Measurements from ENCODE around the gene CHN1. TPM values are rescaled to one million over a fixed set of nuclear protein-coding genes. Genes with fewer than 3 reads are reported as not detected.

CHN1 gene
- total RNA-seq, 1 donor from 2014 or later: 45.0 TPM

DNA sequence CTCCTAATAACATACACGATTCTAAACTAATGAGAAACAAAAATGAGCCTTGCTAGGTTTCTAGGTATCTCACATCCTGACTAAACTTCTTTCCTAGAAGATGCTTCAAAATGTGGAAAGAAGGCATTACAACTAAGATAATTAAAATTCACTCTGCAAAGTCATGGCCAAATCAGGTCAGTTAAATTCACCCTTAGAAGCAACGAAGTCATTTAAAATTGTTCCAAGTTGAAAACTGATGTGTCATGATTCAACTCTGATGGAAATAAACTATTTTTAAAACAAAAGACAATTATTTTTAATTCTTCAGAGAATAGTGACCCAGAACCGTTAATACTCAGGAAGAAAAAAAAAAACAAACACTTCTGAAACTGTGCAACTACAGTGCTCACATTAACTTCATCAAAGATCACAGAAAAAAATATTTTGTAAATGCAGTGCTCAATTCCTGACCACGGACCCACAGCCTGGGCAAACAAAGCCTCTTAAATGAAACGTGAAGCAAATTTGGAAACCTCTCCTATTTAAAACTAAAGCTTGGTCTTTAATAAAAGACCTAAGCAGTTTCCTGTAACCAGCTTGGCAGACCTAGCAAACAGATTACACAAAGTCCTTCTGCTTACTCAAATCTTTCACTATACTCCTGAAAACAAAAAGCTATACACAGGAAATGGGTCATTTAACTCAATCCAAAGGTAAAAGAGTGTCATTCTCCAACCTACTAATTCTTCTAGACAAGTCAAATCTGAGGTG, 39.0 kb downstream of the CHN1 start:
- Histone ChIP-seq H3F3A (ENCODE audit: low read depth) (peaks cover 57% of the 10 kb centered on the region), H3K27me3 (no peaks in the 10 kb centered on the region), H3K4me3 (peak overlapping the region; percentile 0), H3K9ac (no peak overlapping the region), H3K79me2 (ENCODE audit: low read depth) (peaks cover 93% of the 10 kb centered on the region), H4K20me1 (ENCODE audit: low read depth) (no peaks in the 10 kb centered on the region), H3K27ac (peak overlapping the region; percentile 95), H3K9me3 (ENCODE audit: low read depth) (no peaks in the 10 kb centered on the region), H3K4me2 (peak overlapping the region; percentile 65), H3K36me3 (no peaks in the 10 kb centered on the region), H3K4me1 (peaks cover 62% of the 10 kb centered on the region), H2AFZ (replicated peaks) (no peak overlapping the region)
- DNase-seq (ENCODE audit: low spot score): peak; percentile 10
- Mint-ChIP-seq H3K36me3 (peaks cover 21% of the 10 kb centered on the region), H3K4me3 (peak overlapping the region; percentile 65), H3K9me3 (peaks cover 7% of the 10 kb centered on the region), H3K27ac (peak overlapping the region; percentile 100), H3K27me3 (ENCODE audit: insufficient read depth, low read depth) (no peaks in the 10 kb centered on the region), H3K4me1 (peaks cover 50% of the 10 kb centered on the region)
- no peak for TF ChIP-seq EZH2 (IDR thresholded peaks at IDR 0.05)
- no peak for TF ChIP-seq EZH2phosphoT487 (IDR thresholded peaks at IDR 0.05)
- TF ChIP-seq, protein P1, sequence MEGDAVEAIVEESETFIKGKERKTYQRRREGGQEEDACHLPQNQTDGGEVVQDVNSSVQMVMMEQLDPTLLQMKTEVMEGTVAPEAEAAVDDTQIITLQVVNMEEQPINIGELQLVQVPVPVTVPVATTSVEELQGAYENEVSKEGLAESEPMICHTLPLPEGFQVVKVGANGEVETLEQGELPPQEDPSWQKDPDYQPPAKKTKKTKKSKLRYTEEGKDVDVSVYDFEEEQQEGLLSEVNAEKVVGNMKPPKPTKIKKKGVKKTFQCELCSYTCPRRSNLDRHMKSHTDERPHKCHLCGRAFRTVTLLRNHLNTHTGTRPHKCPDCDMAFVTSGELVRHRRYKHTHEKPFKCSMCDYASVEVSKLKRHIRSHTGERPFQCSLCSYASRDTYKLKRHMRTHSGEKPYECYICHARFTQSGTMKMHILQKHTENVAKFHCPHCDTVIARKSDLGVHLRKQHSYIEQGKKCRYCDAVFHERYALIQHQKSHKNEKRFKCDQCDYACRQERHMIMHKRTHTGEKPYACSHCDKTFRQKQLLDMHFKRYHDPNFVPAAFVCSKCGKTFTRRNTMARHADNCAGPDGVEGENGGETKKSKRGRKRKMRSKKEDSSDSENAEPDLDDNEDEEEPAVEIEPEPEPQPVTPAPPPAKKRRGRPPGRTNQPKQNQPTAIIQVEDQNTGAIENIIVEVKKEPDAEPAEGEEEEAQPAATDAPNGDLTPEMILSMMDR (IDR thresholded peaks at IDR 0.05): no peak

GRCh38 chr2:174965551-174965950, 39.6 kb downstream of the CHN1 start:
- no peak for DNase-seq (ENCODE audit: low spot score)
- Mint-ChIP-seq H3K9me3 (peaks cover 5% of the 10 kb centered on the region), H3K4me3 (peak overlapping the region; percentile 51), H3K27me3 (ENCODE audit: insufficient read depth, low read depth) (peaks cover 2% of the 10 kb centered on the region), H3K36me3 (peaks cover 19% of the 10 kb centered on the region), H3K4me1 (peaks cover 50% of the 10 kb centered on the region), H3K27ac (peak overlapping the region; percentile 100)
- Histone ChIP-seq H3K27me3 (no peaks in the 10 kb centered on the region), H3K9me3 (ENCODE audit: low read depth) (no peaks in the 10 kb centered on the region), H2AFZ (replicated peaks) (no peak overlapping the region), H4K20me1 (ENCODE audit: low read depth) (no peaks in the 10 kb centered on the region), H3K9ac (no peak overlapping the region), H3K4me1 (peaks cover 62% of the 10 kb centered on the region), H3K79me2 (ENCODE audit: low read depth) (peaks cover 93% of the 10 kb centered on the region), H3F3A (ENCODE audit: low read depth) (peaks cover 58% of the 10 kb centered on the region), H3K4me3 (no peak overlapping the region), H3K36me3 (no peaks in the 10 kb centered on the region), H3K4me2 (peak overlapping the region; percentile 65), H3K27ac (peak overlapping the region; percentile 95)
- TF ChIP-seq EZH2 (IDR thresholded peaks at IDR 0.05): no peak
- TF ChIP-seq, protein P1 (IDR thresholded peaks at IDR 0.05): no peak
- no peak for TF ChIP-seq EZH2phosphoT487 (IDR thresholded peaks at IDR 0.05)

GRCh38 chr2:174964404-174964803, 40.8 kb downstream of the CHN1 start:
- H3F3A ChIP-seq (ENCODE audit: low read depth): peaks cover 69% of the 10 kb centered on the region
- peaks cover 14% of the 10 kb centered on the region for H3K36me3 Mint-ChIP-seq
- no peak for TF ChIP-seq EZH2 (IDR thresholded peaks at IDR 0.05)
- TF ChIP-seq, protein P1 (IDR thresholded peaks at IDR 0.05): no peak
- TF ChIP-seq EZH2phosphoT487 (IDR thresholded peaks at IDR 0.05): no peak
- no peaks in the 10 kb centered on the region for H4K20me1 ChIP-seq (ENCODE audit: low read depth)
- peaks cover 93% of the 10 kb centered on the region for H3K79me2 ChIP-seq (ENCODE audit: low read depth)
- H3K4me1 ChIP-seq: peaks cover 70% of the 10 kb centered on the region
- no peaks in the 10 kb centered on the region for H3K36me3 ChIP-seq
- H3K27ac Mint-ChIP-seq: peak overlapping the region; percentile 96
- no peaks in the 10 kb centered on the region for H3K9me3 ChIP-seq (ENCODE audit: low read depth)
- H3K4me1 Mint-ChIP-seq: peaks cover 55% of the 10 kb centered on the region
- no peaks in the 10 kb centered on the region for H3K27me3 ChIP-seq
- peak overlapping the region; percentile 95 for H3K27ac ChIP-seq
- no peak overlapping the region for H3K9ac ChIP-seq
- H3K9me3 Mint-ChIP-seq: peaks cover 5% of the 10 kb centered on the region
- no peak overlapping the region for H2AFZ ChIP-seq (replicated peaks)
- peak overlapping the region; percentile 60 for H3K4me3 Mint-ChIP-seq
- peak overlapping the region; percentile 23 for H3K4me3 ChIP-seq
- H3K27me3 Mint-ChIP-seq (ENCODE audit: insufficient read depth, low read depth): peaks cover 3% of the 10 kb centered on the region
- peak overlapping the region; percentile 65 for H3K4me2 ChIP-seq
- peak; percentile 79 for DNase-seq (ENCODE audit: low spot score)

All from neural progenitor cell (in vitro differentiated cells).